VCaP (cell line): ENCODE data around the gene DHRSX.
"Not testable (repeated sequence)": the region's sequence is repeated elsewhere in the genome, so short reads cannot be mapped to it uniquely, and the experiment has no call there.

ENCODE experiments used
- H3K27ac ChIP-seq: fragments of 450-650 bp; 2 replicates; pipeline ENCODE4 v1.5.1; 2017
- CTCF ChIP-seq: fragments of 450-650 bp; conservative IDR thresholded peaks from 2 replicates; pipeline ENCODE4 v1.5.1; 2017; ENCODE audit warnings: mild to moderate bottlenecking, moderate library complexity

DHRSX gene

GRCh38 chrX:2464677-2465166, 36.1 kb downstream of the DHRSX start:
- no peak for TF ChIP-seq CTCF
- no peak overlapping the region for H3K27ac ChIP-seq

GRCh38 chrX:2463973-2464676, 36.7 kb downstream of the DHRSX start:
- no peak overlapping the region for H3K27ac ChIP-seq
- no peak for TF ChIP-seq CTCF

GRCh38 chrX:2463481-2463880, 37.3 kb downstream of the DHRSX start:
- H3K27ac ChIP-seq: not testable (repeated sequence)

GRCh38 chrX:2462780-2463179, 38.0 kb downstream of the DHRSX start:
- TF ChIP-seq CTCF: no peak
- H3K27ac ChIP-seq: no peak overlapping the region

GRCh38 chrX:2462074-2462473, 38.7 kb downstream of the DHRSX start:
- TF ChIP-seq CTCF: no peak
- no peak overlapping the region for H3K27ac ChIP-seq

GRCh38 chrX:2461711-2462016, 39.1 kb downstream of the DHRSX start:
- H3K27ac ChIP-seq: no peak overlapping the region
- no peak for TF ChIP-seq CTCF

GRCh38 chrX:2460821-2461710, 39.7 kb downstream of the DHRSX start:
- H3K27ac ChIP-seq: not testable (repeated sequence)

GRCh38 chrX:2460048-2460447, 40.7 kb downstream of the DHRSX start:
- H3K27ac ChIP-seq: not testable (repeated sequence)

GRCh38 chrX:2458309-2458708, 42.5 kb downstream of the DHRSX start:
- no peak for TF ChIP-seq CTCF
- H3K27ac ChIP-seq: no peak overlapping the region
